Natural killer cell (primary cell): Measurements from ENCODE around the gene RGMA. TPM values are rescaled to one million over a fixed set of nuclear protein-coding genes. Genes with fewer than 3 reads are reported as not detected.

Experiments used
- ATAC-seq, 3 donors: fragments of 150-1000 bp in 2 of 3; fragments of 200-7000 bp in 1 of 3; cut with Tn5 transposase; 1 replicate in 1 of 3; 2 replicates in 2 of 3; pipeline ENCODE4 v1.10.0; 2021; ENCODE audit warnings: mild to moderate bottlenecking in 2 of 3, moderate library complexity in 2 of 3
- DNase-seq, 2 donors: peaks; one replicate each; pipeline versions ENCODE4 v3.0.0 to v3.0.0-alpha.2; 2013 to 2021; ENCODE audit warnings: mixed read lengths in 1 of 2
- H3K27ac ChIP-seq: one replicate; pipeline ENCODE4 v1.5.1; 2013; ENCODE audit warnings: mild to moderate bottlenecking, low read length
- H3K27me3 ChIP-seq: one replicate; pipeline ENCODE4 v1.6.1; 2013; ENCODE audit warnings: low read length; ENCODE audit not compliant: control insufficient read depth, insufficient read depth
- H3K36me3 ChIP-seq: one replicate; pipeline ENCODE4 v1.6.1; 2013; ENCODE audit warnings: low read length; ENCODE audit not compliant: control insufficient read depth, insufficient read depth
- H3K4me1 ChIP-seq: one replicate; pipeline ENCODE4 v1.6.1; 2013; ENCODE audit warnings: low read length; ENCODE audit not compliant: control insufficient read depth, insufficient read depth
- H3K4me3 ChIP-seq: one replicate; pipeline ENCODE4 v1.5.1; 2013; ENCODE audit warnings: low read length
- H3K9me3 ChIP-seq: one replicate; pipeline ENCODE4 v1.6.1; 2013; ENCODE audit warnings: low read length; ENCODE audit not compliant: control insufficient read depth, insufficient read depth
- H3K27ac Mint-ChIP-seq, 2 donors: one replicate each; pipeline ENCODE4 v1.8.0; 2022; ENCODE audit warnings: mild to moderate bottlenecking in 2 of 2, mixed read lengths in 2 of 2, moderate library complexity in 1 of 2
- H3K27me3 Mint-ChIP-seq, 2 donors: one replicate each; pipeline ENCODE4 v1.8.0; 2022; ENCODE audit warnings: low read depth in 2 of 2, mixed read lengths in 2 of 2
- H3K36me3 Mint-ChIP-seq: one replicate; pipeline ENCODE4 v1.8.0; 2022; ENCODE audit warnings: mixed read lengths
- H3K4me1 Mint-ChIP-seq, 2 donors: one replicate each; pipeline ENCODE4 v1.8.0; 2022; ENCODE audit warnings: mixed read lengths in 2 of 2
- H3K4me3 Mint-ChIP-seq: one replicate; pipeline ENCODE4 v1.8.0; 2022; ENCODE audit warnings: mild to moderate bottlenecking, moderate library complexity, mixed read lengths
- H3K9me3 Mint-ChIP-seq, 2 donors: one replicate each; pipeline ENCODE4 v1.8.0; 2022; ENCODE audit warnings: mixed read lengths in 2 of 2
- CTCF ChIP-seq: fragments of 200-600 bp; IDR thresholded peaks from one replicate; pipeline ENCODE4 v1.8.0; 2022; ENCODE audit warnings: antibody characterized with exemption
- WGBS: methylation state at CpG from one replicate; pipeline ENCODE4 v1.1.7; 2013; ENCODE audit warnings: missing lambda C conversion rate; ENCODE audit not compliant: insufficient coverage; 5-methylcytosine and 5-hydroxymethylcytosine counted together
- intact Hi-C: fragments of 100-400 bp; cut with micrococcal nuclease; formaldehyde crosslinking; loops from one replicate; pipeline ENCODE4 v1.14.2; 2022
- total RNA-seq, 4 donors: library from RNA; stranded (reverse); fragments of 120-200 nt in 1 of 4; gene quantifications; one replicate each; pipeline versions ENCODE4 v1.2.3 to v1.2.4, GENCODE V29; 2013 to 2022

RGMA gene
- total RNA-seq, 3 donors from 2014 or later (not counting 1 experiment from before 2014, with no cell fraction given) = not detected

DNA sequence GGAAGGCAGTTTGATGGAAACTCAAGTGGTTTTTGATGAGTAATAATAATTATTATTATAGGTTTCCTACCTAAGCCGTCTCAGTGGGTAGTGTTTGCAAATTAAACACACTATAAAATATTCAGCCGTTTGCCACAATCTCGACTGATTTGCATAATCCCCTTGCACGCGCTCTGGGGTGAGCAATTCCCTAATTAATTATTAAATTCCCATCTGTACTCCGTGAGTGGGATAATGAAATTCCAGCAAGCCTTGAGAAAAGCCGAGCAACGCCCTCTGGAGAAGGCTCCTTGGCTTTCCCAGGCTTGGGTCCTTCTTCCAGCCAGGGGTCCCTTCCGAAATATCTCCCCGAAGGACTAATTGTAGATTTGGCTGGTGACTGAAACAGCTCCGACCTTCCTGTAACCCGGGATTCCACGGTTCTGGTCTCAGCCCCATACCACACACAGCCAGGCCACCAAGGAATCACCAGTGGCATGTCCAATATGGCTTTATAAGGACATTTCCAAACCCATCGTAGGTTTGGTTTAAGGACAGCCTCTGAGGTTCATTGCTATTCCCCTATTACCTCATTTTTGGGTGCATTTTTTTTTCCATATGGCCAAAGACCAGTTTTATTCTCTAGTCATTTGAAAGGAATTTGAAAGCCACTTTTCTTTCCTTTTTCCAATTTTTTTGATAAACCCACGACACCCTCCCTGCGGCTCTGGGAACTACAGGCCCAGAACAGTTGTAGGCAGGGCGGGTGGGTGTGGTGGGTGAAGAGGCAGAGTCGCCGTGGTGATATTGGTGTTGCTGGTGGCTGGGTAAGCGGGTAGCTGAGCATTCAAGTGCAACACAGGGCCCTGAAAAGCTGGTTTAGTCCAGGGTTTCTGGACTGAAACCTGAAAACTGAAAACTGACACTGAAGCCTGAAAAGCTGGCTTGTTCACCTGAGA, 33.2 kb upstream of the RGMA start:
- H3K4me3 ChIP-seq = no peak overlapping the region
- H3K4me1 ChIP-seq = no peaks in the 10 kb centered on the region
- H3K36me3 ChIP-seq = no peaks in the 10 kb centered on the region
- TF ChIP-seq CTCF = no peak
- no peaks in the 10 kb centered on the region for H3K27me3 ChIP-seq
- DNase-seq (no peak), ATAC-seq (no peak)
- H3K27me3 Mint-ChIP-seq = peaks cover 17 to 45% of the 10 kb centered on the region in 2 donors
- no peak overlapping the region for H3K4me3 Mint-ChIP-seq
- no peaks in the 10 kb centered on the region for H3K9me3 ChIP-seq
- H3K4me1 Mint-ChIP-seq = no peaks in the 10 kb centered on the region
- H3K36me3 Mint-ChIP-seq = no peaks in the 10 kb centered on the region
- H3K9me3 Mint-ChIP-seq = no peaks in the 10 kb centered on the region
- 89% methylated on average over 19 of the region's 20 CpGs for WGBS
- H3K27ac ChIP-seq = no peak overlapping the region
- intact Hi-C loops = no loop called here
- no peak overlapping the region for H3K27ac Mint-ChIP-seq

DNA sequence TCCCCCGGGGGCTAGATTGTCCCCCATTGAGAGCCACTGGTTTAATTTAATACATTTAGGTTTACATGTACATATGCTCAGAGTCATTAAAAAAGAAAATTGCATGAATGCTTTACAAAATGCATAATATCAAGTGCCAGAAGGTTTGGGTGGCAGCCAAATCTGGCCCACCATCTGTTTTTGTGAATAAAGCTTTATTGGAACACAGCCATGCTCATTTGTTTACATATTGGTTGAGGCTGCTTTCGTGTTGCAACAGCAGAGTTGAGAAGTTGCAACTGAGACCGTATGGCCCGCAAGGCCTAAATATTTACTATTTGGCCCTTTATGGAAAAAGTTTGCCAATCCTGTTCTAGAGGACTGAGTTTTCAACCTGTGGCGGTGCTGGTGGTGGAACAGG, 32.1 kb upstream of the RGMA start:
- WGBS = 94% methylated on average over 4 of the region's 5 CpGs
- peaks cover 24 to 55% of the 10 kb centered on the region in 2 donors for H3K27me3 Mint-ChIP-seq

DNA sequence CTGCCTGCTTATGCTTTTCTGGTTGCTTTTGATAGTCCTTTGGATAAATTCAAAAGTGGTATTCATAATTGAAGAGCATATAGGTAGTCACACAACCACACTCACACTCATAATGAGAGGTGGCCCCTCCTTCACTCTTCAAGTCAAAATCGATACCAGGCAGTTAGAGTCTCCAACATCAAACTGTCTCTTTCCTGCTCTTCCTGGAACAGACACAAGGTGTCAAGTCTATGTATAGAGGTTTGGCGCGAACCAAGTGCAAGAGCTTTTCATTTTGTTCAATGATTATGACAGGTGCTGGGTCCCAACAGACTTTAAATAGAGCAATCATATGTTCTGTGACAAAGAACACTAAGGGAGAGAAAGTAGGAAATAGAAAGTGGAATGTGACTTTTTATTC, 29.9 kb upstream of the RGMA start:
- H3K27me3 Mint-ChIP-seq = peaks cover 36 to 73% of the 10 kb centered on the region in 2 donors
- H3K9me3 ChIP-seq = no peaks in the 10 kb centered on the region
- H3K27me3 ChIP-seq = peaks cover 3% of the 10 kb centered on the region
- H3K36me3 ChIP-seq = no peaks in the 10 kb centered on the region
- no peak overlapping the region for H3K27ac ChIP-seq
- no peaks in the 10 kb centered on the region for H3K4me1 ChIP-seq
- H3K9me3 Mint-ChIP-seq = no peaks in the 10 kb centered on the region
- H3K4me1 Mint-ChIP-seq = no peaks in the 10 kb centered on the region
- no peak overlapping the region for H3K27ac Mint-ChIP-seq
- H3K4me3 Mint-ChIP-seq = no peak overlapping the region
- intact Hi-C loops = no loop called here
- no peak for DNase-seq
- 83% methylated on average over 2 of the region's 3 CpGs for WGBS
- H3K4me3 ChIP-seq = no peak overlapping the region
- TF ChIP-seq CTCF = no peak
- no peak for ATAC-seq
- no peaks in the 10 kb centered on the region for H3K36me3 Mint-ChIP-seq

More for the DNA sequence above, 32.1 kb upstream of the RGMA start:
- ATAC-seq = no peak
- H3K36me3 ChIP-seq = no peaks in the 10 kb centered on the region
- intact Hi-C loops = no loop called here
- H3K27me3 ChIP-seq = no peaks in the 10 kb centered on the region
- H3K4me1 Mint-ChIP-seq = no peaks in the 10 kb centered on the region
- H3K9me3 Mint-ChIP-seq = no peaks in the 10 kb centered on the region
- H3K27ac Mint-ChIP-seq = no peak overlapping the region
- no peaks in the 10 kb centered on the region for H3K36me3 Mint-ChIP-seq
- H3K4me3 ChIP-seq = no peak overlapping the region
- no peak overlapping the region for H3K4me3 Mint-ChIP-seq
- H3K27ac ChIP-seq = no peak overlapping the region
- TF ChIP-seq CTCF = no peak
- no peaks in the 10 kb centered on the region for H3K4me1 ChIP-seq
- no peak for DNase-seq
- no peaks in the 10 kb centered on the region for H3K9me3 ChIP-seq
